Mesenchymal stem cell (in vitro differentiated cells and primary cell): ENCODE data around the gene ILF2.
A peak's percentile ranks its signal among the peaks of the same experiment; 100 is the strongest.

Experiments
- DNase-seq: peaks from one replicate; pipeline ENCODE4 v3.0.0-alpha.2; 2013
- H2AFZ ChIP-seq: one replicate; pipeline ENCODE4 v1.6.1; 2013; ENCODE audit warnings: low read depth, mild to moderate bottlenecking, control low read depth, inconsistent platforms, low read length, moderate library complexity
- H2AK5ac ChIP-seq: 2 replicates; pipeline ENCODE4 v1.6.1; 2013; ENCODE audit warnings: low read length, moderate library complexity, mild to moderate bottlenecking, inconsistent platforms; ENCODE audit not compliant: severe bottlenecking
- H2BK120ac ChIP-seq: one replicate; pipeline ENCODE4 v1.6.1; 2013; ENCODE audit warnings: low read depth, mild to moderate bottlenecking, inconsistent platforms, low read length, moderate library complexity
- H2BK12ac ChIP-seq, 2 experiments: one replicate each; pipeline ENCODE4 v1.6.1; 2013; ENCODE audit warnings: inconsistent platforms in 2 of 2, low read length in 2 of 2, mild to moderate bottlenecking in 2 of 2, moderate library complexity in 2 of 2, control low read depth in 1 of 2
- H2BK15ac ChIP-seq: one replicate; pipeline ENCODE4 v1.6.1; 2013; ENCODE audit warnings: mild to moderate bottlenecking, low read depth, inconsistent platforms; ENCODE audit not compliant: poor library complexity, severe bottlenecking
- H2BK5ac ChIP-seq: 2 replicates; pipeline ENCODE4 v1.6.1; 2013; ENCODE audit warnings: low read depth, mild to moderate bottlenecking, low read length, control low read depth, inconsistent platforms; ENCODE audit not compliant: poor library complexity, severe bottlenecking
- H3K14ac ChIP-seq, 2 experiments: one replicate each; pipeline ENCODE4 v1.6.1; 2013; ENCODE audit warnings: inconsistent platforms in 2 of 2, low read length in 2 of 2, control low read depth in 1 of 2, mild to moderate bottlenecking in 1 of 2, moderate library complexity in 1 of 2
- H3K18ac ChIP-seq, 2 experiments: one replicate each; pipeline ENCODE4 v1.6.1; 2013; ENCODE audit warnings: inconsistent platforms in 2 of 2, low read length in 2 of 2, control low read depth in 1 of 2, low read depth in 1 of 2, mild to moderate bottlenecking in 1 of 2
- H3K23ac ChIP-seq, 2 experiments: one replicate each; pipeline ENCODE4 v1.6.1; 2013; ENCODE audit warnings: inconsistent platforms in 2 of 2, low read length in 2 of 2, mild to moderate bottlenecking in 2 of 2, moderate library complexity in 2 of 2, control low read depth in 1 of 2
- H3K27ac ChIP-seq: 2 replicates; pipeline ENCODE4 v1.5.1; 2013; ENCODE audit warnings: mild to moderate bottlenecking, moderate library complexity, low read length, control low read depth, inconsistent platforms; ENCODE audit not compliant: poor library complexity, severe bottlenecking
- H3K27me3 ChIP-seq, 2 experiments: 2 replicates each; pipeline versions ENCODE4 v1.6.1 to v1.7.0; 2013; ENCODE audit warnings: low read length in 2 of 2, mild to moderate bottlenecking in 2 of 2, moderate library complexity in 2 of 2, control low read depth in 1 of 2, inconsistent platforms in 1 of 2; ENCODE audit not compliant: control insufficient read depth in 1 of 2, insufficient read depth in 1 of 2
- H3K36me3 ChIP-seq, 2 experiments: 2 replicates each; pipeline versions ENCODE4 v1.6.1 to v1.7.0; 2013; ENCODE audit warnings: low read length in 2 of 2, control low read depth in 1 of 2, inconsistent platforms in 1 of 2, low read depth in 1 of 2, mild to moderate bottlenecking in 1 of 2; ENCODE audit not compliant: insufficient read depth in 2 of 2, control insufficient read depth in 1 of 2
- H3K4ac ChIP-seq, 2 experiments: one replicate each; pipeline ENCODE4 v1.6.1; 2013; ENCODE audit warnings: inconsistent platforms in 2 of 2, low read length in 2 of 2, mild to moderate bottlenecking in 2 of 2, moderate library complexity in 2 of 2, control low read depth in 1 of 2, low read depth in 1 of 2
- H3K4me1 ChIP-seq: 2 replicates; pipeline ENCODE4 v1.6.1; 2013; ENCODE audit warnings: low read depth, low read length, control low read depth; ENCODE audit not compliant: control insufficient read depth, insufficient read depth
- H3K4me2 ChIP-seq: 2 replicates; pipeline ENCODE4 v1.6.1; 2013; ENCODE audit warnings: low read length, mild to moderate bottlenecking, inconsistent platforms; ENCODE audit not compliant: poor library complexity, severe bottlenecking
- H3K4me3 ChIP-seq, 2 experiments: 2 replicates each; pipeline versions ENCODE4 v1.5.1 to v1.7.0; 2013; ENCODE audit warnings: low read length in 2 of 2, mild to moderate bottlenecking in 2 of 2, control low read depth in 1 of 2, low read depth in 1 of 2; ENCODE audit not compliant: insufficient read depth in 1 of 2
- H3K79me1 ChIP-seq: replicated peaks from 2 replicates; pipeline ENCODE4 v1.6.1; 2013; ENCODE audit warnings: mild to moderate bottlenecking, control low read depth, low read length, inconsistent platforms; ENCODE audit not compliant: poor library complexity, severe bottlenecking
- H3K9ac ChIP-seq: 2 replicates; pipeline ENCODE4 v1.7.0; 2013; ENCODE audit warnings: mild to moderate bottlenecking, low read length, moderate library complexity
- H3K9me3 ChIP-seq: 2 replicates; pipeline ENCODE4 v1.7.0; 2013; ENCODE audit warnings: mild to moderate bottlenecking, low read length; ENCODE audit not compliant: control insufficient read depth
- H4K8ac ChIP-seq: one replicate; pipeline ENCODE4 v1.6.1; 2013; ENCODE audit warnings: inconsistent platforms, mild to moderate bottlenecking, low read length, moderate library complexity
- H4K91ac ChIP-seq: one replicate; pipeline ENCODE4 v1.6.1; 2013; ENCODE audit warnings: mild to moderate bottlenecking, low read length, inconsistent platforms
- WGBS: methylation state at CpG from one replicate; pipeline ENCODE4 v1.1.7; 2013; ENCODE audit warnings: mixed read lengths; 5-methylcytosine and 5-hydroxymethylcytosine counted together

ILF2 gene

DNA sequence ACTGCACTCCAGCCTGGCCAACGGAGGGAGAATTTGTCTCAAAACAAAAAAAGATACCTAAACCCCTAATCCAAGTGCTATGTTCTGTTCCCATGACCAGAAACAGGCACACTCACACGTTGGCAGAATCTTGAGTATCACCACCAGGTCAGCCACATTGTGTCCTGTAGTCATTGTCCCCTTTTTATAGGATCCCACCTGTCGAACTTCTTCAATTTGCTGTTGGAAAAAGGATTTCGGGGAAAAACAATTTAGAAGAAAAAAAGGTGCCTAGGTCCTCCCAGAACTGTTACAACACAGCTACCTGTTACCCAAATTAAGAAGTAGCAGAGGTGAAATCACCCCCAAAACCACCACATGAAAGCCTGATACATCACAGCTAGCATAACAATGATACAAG is 3.4 kb downstream of the ILF2 start:
- no peak overlapping the region for H2BK12ac ChIP-seq
- no peak overlapping the region for H2AFZ ChIP-seq
- no peak overlapping the region for H2AK5ac ChIP-seq
- 90% methylated on average over 4 of the region's 4 CpGs for WGBS
- no peak overlapping the region for H4K8ac ChIP-seq
- no peak overlapping the region for H3K4me2 ChIP-seq
- H3K18ac ChIP-seq: no peak overlapping the region
- H3K36me3 ChIP-seq: peaks cover 44 to 74% of the 10 kb centered on the region in 2 experiments
- peaks cover 4% of the 10 kb centered on the region for H3K4me1 ChIP-seq
- peaks cover 15% of the 10 kb centered on the region for H3K79me1 ChIP-seq
- no peak for DNase-seq
- H2BK15ac ChIP-seq: no peak overlapping the region
- H3K14ac ChIP-seq: no peak overlapping the region
- H3K27ac ChIP-seq: no peak overlapping the region
- H3K27me3 ChIP-seq: no peaks in the 10 kb centered on the region
- no peak overlapping the region for H2BK5ac ChIP-seq
- H2BK120ac ChIP-seq: no peak overlapping the region
- H3K4ac ChIP-seq: no peak overlapping the region
- peak overlapping the region; percentile 16 for H3K9ac ChIP-seq
- no peak overlapping the region for H3K23ac ChIP-seq
- H4K91ac ChIP-seq: no peak overlapping the region
- H3K9me3 ChIP-seq: no peaks in the 10 kb centered on the region
- no peak overlapping the region for H3K4me3 ChIP-seq

DNA sequence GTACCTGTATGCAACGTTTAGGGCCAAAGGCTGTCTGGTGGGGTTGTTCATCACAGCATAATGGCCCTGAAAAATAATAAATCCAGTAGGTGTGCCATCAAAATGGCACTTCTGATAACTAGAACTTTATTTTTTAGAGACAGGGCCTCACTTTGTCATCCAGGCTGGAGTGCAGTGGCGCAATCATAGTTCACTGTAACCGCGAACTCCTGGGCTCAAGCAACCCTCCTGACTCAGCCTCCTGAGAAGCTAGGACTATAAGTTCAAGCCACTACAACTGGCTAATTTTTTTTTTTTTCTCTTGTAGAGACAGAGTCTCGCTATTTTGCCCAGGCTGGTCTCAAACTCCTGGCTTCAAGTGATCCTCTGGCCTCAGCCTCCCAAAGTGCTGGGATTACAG is 7.6 kb downstream of the ILF2 start:
- peaks cover 4% of the 10 kb centered on the region for H3K4me1 ChIP-seq
- H2BK15ac ChIP-seq: no peak overlapping the region
- H3K9ac ChIP-seq: peak overlapping the region; percentile 61
- no peak overlapping the region for H3K18ac ChIP-seq
- H2BK12ac ChIP-seq: no peak overlapping the region
- H3K27me3 ChIP-seq: no peaks in the 10 kb centered on the region
- peak; percentile 56 for DNase-seq
- H4K8ac ChIP-seq: no peak overlapping the region
- H3K4ac ChIP-seq: no peak overlapping the region
- no peaks in the 10 kb centered on the region for H3K9me3 ChIP-seq
- H3K23ac ChIP-seq: no peak overlapping the region
- H3K36me3 ChIP-seq: peaks cover 42 to 81% of the 10 kb centered on the region in 2 experiments
- WGBS: 93% methylated on average over 4 of the region's 5 CpGs
- H2AK5ac ChIP-seq: no peak overlapping the region
- no peak overlapping the region for H2BK120ac ChIP-seq
- H3K4me2 ChIP-seq: no peak overlapping the region
- H2AFZ ChIP-seq: no peak overlapping the region
- no peak overlapping the region for H3K27ac ChIP-seq
- H3K79me1 ChIP-seq: peaks cover 17% of the 10 kb centered on the region
- no peak overlapping the region for H4K91ac ChIP-seq
- H3K14ac ChIP-seq: no peak overlapping the region
- no peak overlapping the region for H2BK5ac ChIP-seq
- H3K4me3 ChIP-seq: no peak overlapping the region

GRCh38 chr1:153662269-153662668 is 8.5 kb downstream of the ILF2 start:
- Histone ChIP-seq H2AK5ac (no peak overlapping the region), H2BK5ac (no peak overlapping the region), H3K27me3 (no peaks in the 10 kb centered on the region), H2BK120ac (no peak overlapping the region), H3K18ac (no peak overlapping the region), H4K8ac (no peak overlapping the region), H3K23ac (no peak overlapping the region), H3K4me3 (no peak overlapping the region), H2AFZ (no peak overlapping the region), H3K79me1 (peaks cover 14% of the 10 kb centered on the region), H3K4me1 (peaks cover 6% of the 10 kb centered on the region), H3K14ac (no peak overlapping the region), H3K27ac (no peak overlapping the region), H2BK15ac (no peak overlapping the region), H3K36me3 (peaks cover 40 to 71% of the 10 kb centered on the region in 2 experiments), H3K9me3 (no peaks in the 10 kb centered on the region), H3K9ac (peak overlapping the region; percentile 61), H2BK12ac (no peak overlapping the region), H3K4ac (no peak overlapping the region), H3K4me2 (no peak overlapping the region), H4K91ac (no peak overlapping the region)
- WGBS: no CpG with 5 or more reads among the region's 2 CpGs
- DNase-seq: no peak

DNA sequence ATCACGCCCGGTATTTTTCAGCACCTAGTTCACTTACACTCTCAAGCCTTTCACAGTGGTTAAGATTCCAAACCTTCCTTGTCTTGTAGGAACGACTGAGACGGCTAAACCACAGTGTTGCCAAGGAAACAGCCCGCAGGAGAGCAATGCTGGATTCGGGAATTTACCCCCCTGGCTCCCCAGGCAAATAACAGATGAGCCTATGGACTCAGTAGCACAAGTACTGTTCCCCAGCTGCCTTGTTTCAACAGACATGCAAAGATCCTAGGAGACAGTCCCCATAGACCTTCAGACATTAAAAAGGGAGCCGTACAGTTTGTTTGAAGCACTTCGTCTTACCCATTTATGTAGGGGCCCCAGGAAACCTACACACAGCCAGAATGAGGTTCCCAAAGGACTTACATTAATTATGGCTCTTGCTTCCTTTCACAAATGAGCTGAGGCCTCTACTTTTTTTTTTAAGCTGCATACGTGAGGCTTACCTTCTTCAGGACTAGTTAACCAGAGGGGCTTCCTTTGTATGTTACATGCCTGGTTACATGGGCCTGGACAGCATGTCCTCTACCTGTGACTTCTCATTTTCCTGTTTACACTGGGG is 9.6 kb downstream of the ILF2 start:
- no peaks in the 10 kb centered on the region for H3K27me3 ChIP-seq
- no peak overlapping the region for H2BK120ac ChIP-seq
- H3K4me3 ChIP-seq: no peak overlapping the region
- H3K23ac ChIP-seq: no peak overlapping the region
- H3K4ac ChIP-seq: no peak overlapping the region
- H3K14ac ChIP-seq: no peak overlapping the region
- peaks cover 7% of the 10 kb centered on the region for H3K79me1 ChIP-seq
- no peak overlapping the region for H2BK5ac ChIP-seq
- H2AFZ ChIP-seq: no peak overlapping the region
- DNase-seq: peak; percentile 14
- peak overlapping the region; percentile 52 for H3K27ac ChIP-seq
- H3K4me1 ChIP-seq: peaks cover 6% of the 10 kb centered on the region
- H3K4me2 ChIP-seq: no peak overlapping the region
- H2BK12ac ChIP-seq: no peak overlapping the region
- peaks cover 29 to 61% of the 10 kb centered on the region in 2 experiments for H3K36me3 ChIP-seq
- H4K8ac ChIP-seq: no peak overlapping the region
- peak overlapping the region; percentile 60 for H2AK5ac ChIP-seq
- H4K91ac ChIP-seq: no peak overlapping the region
- WGBS: 78% methylated on average over 8 of the region's 9 CpGs
- H2BK15ac ChIP-seq: no peak overlapping the region
- peak overlapping the region; percentile 30 for H3K9ac ChIP-seq
- H3K9me3 ChIP-seq: no peaks in the 10 kb centered on the region
- no peak overlapping the region for H3K18ac ChIP-seq
